OCI-LY1 (cell line): ENCODE results near the gene RCAN2.

ENCODE experiments used
- H2AFZ ChIP-seq: fragments of 200-600 bp; sonication (generic), shearing (Covaris generic); 2 replicates; pipeline ENCODE4 v1.6.0; 2014; ENCODE audit warnings: antibody characterized with exemption, mild to moderate bottlenecking, low read length
- H3F3A ChIP-seq: fragments of 200-600 bp; sonication (generic), shearing (Covaris generic); 2 replicates; pipeline ENCODE4 v1.6.0; 2014; ENCODE audit warnings: mild to moderate bottlenecking, antibody characterized with exemption, low read length, moderate library complexity; ENCODE audit not compliant: insufficient read depth
- H3K27ac ChIP-seq: fragments of 200-600 bp; sonication (generic); 2 replicates; pipeline ENCODE4 v1.5.1; 2014; ENCODE audit warnings: low read length, mixed run types, mild to moderate bottlenecking, low read depth; ENCODE audit not compliant: poor library complexity, severe bottlenecking
- H3K27me3 ChIP-seq: fragments of 200-600 bp; sonication (generic); 2 replicates; pipeline ENCODE4 v1.6.0; 2014; ENCODE audit warnings: antibody characterized with exemption, mild to moderate bottlenecking, low read length, moderate library complexity; ENCODE audit not compliant: insufficient read depth
- H3K36me3 ChIP-seq: fragments of 200-600 bp; sonication (generic); 2 replicates; pipeline ENCODE4 v1.6.1; 2014; ENCODE audit warnings: mild to moderate bottlenecking, antibody characterized with exemption, low read length, moderate library complexity, mixed read lengths; ENCODE audit not compliant: insufficient read depth
- H3K4me1 ChIP-seq: fragments of 200-600 bp; sonication (generic); 2 replicates; pipeline ENCODE4 v1.5.1; 2014; ENCODE audit warnings: mild to moderate bottlenecking, low read length, moderate library complexity; ENCODE audit not compliant: insufficient read depth, severe bottlenecking
- H3K4me2 ChIP-seq: fragments of 200-600 bp; sonication (generic), shearing (Covaris generic); 2 replicates; pipeline ENCODE4 v1.6.1; 2014; ENCODE audit warnings: low read length
- H3K4me3 ChIP-seq: fragments of 200-600 bp; sonication (generic); 2 replicates; pipeline ENCODE4 v1.5.1; 2014; ENCODE audit warnings: low read length, low read depth, mild to moderate bottlenecking, mixed read lengths; ENCODE audit not compliant: poor library complexity, severe bottlenecking
- H3K79me2 ChIP-seq: fragments of 200-600 bp; shearing (Covaris generic); 2 replicates; pipeline ENCODE4 v1.6.1; 2016; ENCODE audit warnings: mixed run types, low read length, mixed read lengths; ENCODE audit not compliant: insufficient read depth
- H3K9ac ChIP-seq: fragments of 200-600 bp; sonication (generic), shearing (Covaris generic); 2 replicates; pipeline ENCODE4 v1.6.1; 2014; ENCODE audit warnings: mild to moderate bottlenecking, low read length, mixed read lengths
- H3K9me2 ChIP-seq: fragments of 200-600 bp; sonication (generic), shearing (Covaris generic); 2 replicates; pipeline ENCODE4 v1.6.1; 2014; ENCODE audit warnings: low read depth, mild to moderate bottlenecking, low read length, mixed read lengths
- H3K9me3 ChIP-seq: fragments of 200-600 bp; shearing (Covaris generic); 2 replicates; pipeline ENCODE4 v1.6.1; 2014; ENCODE audit warnings: low read length, mixed read lengths
- H4K20me1 ChIP-seq: fragments of 200-600 bp; sonication (generic), shearing (Covaris generic); 2 replicates; pipeline ENCODE4 v1.6.0; 2016; ENCODE audit warnings: mild to moderate bottlenecking, low read length; ENCODE audit not compliant: insufficient read depth
- EZH2 ChIP-seq: fragments of 200-600 bp; sonication (generic), shearing (Covaris generic); IDR thresholded peaks from 2 replicates; pipeline ENCODE4 v1.8.0; 2017; ENCODE audit warnings: borderline replicate concordance, mixed run types, mild to moderate bottlenecking, antibody characterized with exemption, low read length, moderate library complexity, mixed read lengths
- TF ChIP-seq, protein P1 (sequence below): fragments of 200-600 bp; sonication (generic), shearing (Covaris generic); IDR thresholded peaks from 2 replicates; pipeline ENCODE4 v1.5.1; 2017; ENCODE audit warnings: mild to moderate bottlenecking, antibody characterized with exemption, low read length, moderate library complexity, mixed read lengths

RCAN2 gene

DNA sequence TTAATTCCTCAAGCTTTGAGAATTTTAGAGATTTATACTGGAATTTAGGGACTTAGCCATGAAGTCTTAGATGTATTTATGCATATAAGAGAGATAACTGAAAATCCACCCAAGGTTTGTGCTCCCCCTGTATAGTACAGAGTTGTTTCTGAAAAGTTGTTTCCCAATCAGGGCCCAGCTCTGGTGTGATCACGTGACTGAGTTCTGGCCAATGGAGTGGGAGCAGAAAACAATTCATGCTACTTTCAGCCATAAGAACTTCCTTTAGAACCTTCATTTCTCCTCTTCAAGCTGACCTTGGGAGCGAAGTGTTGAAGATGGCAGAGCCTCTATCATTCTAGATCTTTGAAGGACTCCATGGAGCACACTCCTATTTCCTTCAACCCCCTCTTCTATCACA lies 151.0 kb downstream of the RCAN2 start:
- no peaks in the 10 kb centered on the region for H3K79me2 ChIP-seq
- H3K9ac ChIP-seq: no peak overlapping the region
- no peak for TF ChIP-seq EZH2
- TF ChIP-seq, protein P1, sequence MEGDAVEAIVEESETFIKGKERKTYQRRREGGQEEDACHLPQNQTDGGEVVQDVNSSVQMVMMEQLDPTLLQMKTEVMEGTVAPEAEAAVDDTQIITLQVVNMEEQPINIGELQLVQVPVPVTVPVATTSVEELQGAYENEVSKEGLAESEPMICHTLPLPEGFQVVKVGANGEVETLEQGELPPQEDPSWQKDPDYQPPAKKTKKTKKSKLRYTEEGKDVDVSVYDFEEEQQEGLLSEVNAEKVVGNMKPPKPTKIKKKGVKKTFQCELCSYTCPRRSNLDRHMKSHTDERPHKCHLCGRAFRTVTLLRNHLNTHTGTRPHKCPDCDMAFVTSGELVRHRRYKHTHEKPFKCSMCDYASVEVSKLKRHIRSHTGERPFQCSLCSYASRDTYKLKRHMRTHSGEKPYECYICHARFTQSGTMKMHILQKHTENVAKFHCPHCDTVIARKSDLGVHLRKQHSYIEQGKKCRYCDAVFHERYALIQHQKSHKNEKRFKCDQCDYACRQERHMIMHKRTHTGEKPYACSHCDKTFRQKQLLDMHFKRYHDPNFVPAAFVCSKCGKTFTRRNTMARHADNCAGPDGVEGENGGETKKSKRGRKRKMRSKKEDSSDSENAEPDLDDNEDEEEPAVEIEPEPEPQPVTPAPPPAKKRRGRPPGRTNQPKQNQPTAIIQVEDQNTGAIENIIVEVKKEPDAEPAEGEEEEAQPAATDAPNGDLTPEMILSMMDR: no peak
- no peak overlapping the region for H3K27ac ChIP-seq
- no peak overlapping the region for H2AFZ ChIP-seq
- H3K4me2 ChIP-seq: no peak overlapping the region
- H3F3A ChIP-seq: no peaks in the 10 kb centered on the region
- H4K20me1 ChIP-seq: no peaks in the 10 kb centered on the region
- no peaks in the 10 kb centered on the region for H3K27me3 ChIP-seq
- no peaks in the 10 kb centered on the region for H3K9me2 ChIP-seq
- no peaks in the 10 kb centered on the region for H3K9me3 ChIP-seq
- no peaks in the 10 kb centered on the region for H3K36me3 ChIP-seq
- H3K4me3 ChIP-seq: no peak overlapping the region
- no peaks in the 10 kb centered on the region for H3K4me1 ChIP-seq

DNA sequence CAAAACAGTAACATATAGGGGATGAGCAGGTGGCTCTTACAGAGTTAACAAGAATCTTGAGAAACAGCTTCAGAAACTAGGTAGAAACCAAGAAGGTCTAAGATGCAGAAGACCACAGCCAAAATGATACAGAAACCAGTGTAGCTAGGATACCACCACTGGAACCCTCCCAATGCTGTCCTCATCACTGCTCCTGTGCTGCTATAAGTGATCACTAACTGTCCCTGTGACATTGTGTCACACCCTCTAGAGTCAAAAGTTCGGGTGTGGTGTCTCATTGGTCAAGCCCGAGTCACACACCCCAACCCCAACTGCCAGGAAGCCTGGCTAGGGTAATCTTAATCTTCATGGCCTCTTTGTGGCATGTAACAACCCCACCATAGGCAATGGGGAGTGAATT lies 153.1 kb downstream of the RCAN2 start:
- no peak for TF ChIP-seq EZH2
- TF ChIP-seq, protein P1: no peak
- Histone ChIP-seq H3K9ac (no peak overlapping the region), H3K9me2 (no peaks in the 10 kb centered on the region), H3K27me3 (no peaks in the 10 kb centered on the region), H3K36me3 (no peaks in the 10 kb centered on the region), H3K4me2 (no peak overlapping the region), H3K27ac (no peak overlapping the region), H2AFZ (no peak overlapping the region), H3K4me1 (no peaks in the 10 kb centered on the region), H3K9me3 (no peaks in the 10 kb centered on the region), H3K79me2 (no peaks in the 10 kb centered on the region), H3K4me3 (no peak overlapping the region), H3F3A (no peaks in the 10 kb centered on the region), H4K20me1 (no peaks in the 10 kb centered on the region)

DNA sequence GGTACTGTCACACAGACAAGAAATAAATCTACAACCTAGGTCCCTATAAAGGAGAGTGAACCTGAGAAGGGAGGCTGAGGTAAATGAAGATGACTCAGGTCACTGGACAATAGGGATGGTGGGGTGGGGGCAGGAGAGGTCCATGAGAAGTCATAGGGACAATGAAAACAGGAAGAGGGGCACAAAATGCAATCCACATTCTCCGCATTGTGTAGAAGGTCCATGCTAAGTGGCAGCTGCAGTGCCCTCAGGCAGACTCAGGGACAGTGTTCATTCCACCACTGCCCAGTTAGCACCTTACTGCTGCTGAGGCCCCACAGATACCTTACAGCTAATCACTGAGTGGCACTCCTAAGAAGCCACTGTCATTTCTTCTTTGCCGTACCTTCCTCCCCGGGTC lies 156.8 kb downstream of the RCAN2 start:
- H3K79me2 ChIP-seq: no peaks in the 10 kb centered on the region
- TF ChIP-seq EZH2: no peak
- TF ChIP-seq, protein P1: no peak

More for the DNA sequence above, 156.8 kb downstream of the RCAN2 start:
- H3K27ac ChIP-seq: no peak overlapping the region
- no peaks in the 10 kb centered on the region for H3K27me3 ChIP-seq
- H3K9me3 ChIP-seq: no peaks in the 10 kb centered on the region
- H3K9me2 ChIP-seq: no peaks in the 10 kb centered on the region
- no peaks in the 10 kb centered on the region for H3K4me1 ChIP-seq
- H2AFZ ChIP-seq: no peak overlapping the region
- no peaks in the 10 kb centered on the region for H3F3A ChIP-seq
- no peak overlapping the region for H3K4me3 ChIP-seq
- H3K36me3 ChIP-seq: no peaks in the 10 kb centered on the region
- no peak overlapping the region for H3K9ac ChIP-seq
- no peak overlapping the region for H3K4me2 ChIP-seq
- H4K20me1 ChIP-seq: no peaks in the 10 kb centered on the region
